IPS-NIHi11 (cell line): ENCODE data around the gene AFM.

ENCODE experiments used
- DNase-seq: peaks from one replicate; pipeline ENCODE4 v3.0.0; 2012; ENCODE audit warnings: mixed read lengths, low spot score

Gene AFM, protein sequence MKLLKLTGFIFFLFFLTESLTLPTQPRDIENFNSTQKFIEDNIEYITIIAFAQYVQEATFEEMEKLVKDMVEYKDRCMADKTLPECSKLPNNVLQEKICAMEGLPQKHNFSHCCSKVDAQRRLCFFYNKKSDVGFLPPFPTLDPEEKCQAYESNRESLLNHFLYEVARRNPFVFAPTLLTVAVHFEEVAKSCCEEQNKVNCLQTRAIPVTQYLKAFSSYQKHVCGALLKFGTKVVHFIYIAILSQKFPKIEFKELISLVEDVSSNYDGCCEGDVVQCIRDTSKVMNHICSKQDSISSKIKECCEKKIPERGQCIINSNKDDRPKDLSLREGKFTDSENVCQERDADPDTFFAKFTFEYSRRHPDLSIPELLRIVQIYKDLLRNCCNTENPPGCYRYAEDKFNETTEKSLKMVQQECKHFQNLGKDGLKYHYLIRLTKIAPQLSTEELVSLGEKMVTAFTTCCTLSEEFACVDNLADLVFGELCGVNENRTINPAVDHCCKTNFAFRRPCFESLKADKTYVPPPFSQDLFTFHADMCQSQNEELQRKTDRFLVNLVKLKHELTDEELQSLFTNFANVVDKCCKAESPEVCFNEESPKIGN

DNA sequence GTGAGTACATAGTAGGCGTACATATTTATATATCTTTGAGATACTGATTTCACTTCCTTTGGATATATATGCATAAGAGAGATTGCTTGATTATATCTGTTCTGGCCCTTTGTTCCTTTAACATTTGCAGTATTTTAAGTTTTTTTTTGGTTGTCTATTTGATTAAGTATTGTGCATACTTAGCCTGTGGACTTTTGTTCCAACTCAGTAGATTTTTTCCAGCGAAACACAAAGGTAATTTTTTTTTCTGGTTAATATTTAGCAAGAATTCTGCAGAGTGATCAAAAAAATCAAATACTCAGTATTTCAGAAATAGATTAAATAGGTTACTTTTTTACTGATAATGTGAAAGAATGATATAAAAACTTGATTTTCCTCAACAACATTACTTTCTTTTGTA lies at the start of gene AFM:
AFM (plus strand) TSS at position 388 of the 400 bp plus-strand sequence. CDS start 31 bp downstream, outside the sequence.
- no peak for DNase-seq

DNA sequence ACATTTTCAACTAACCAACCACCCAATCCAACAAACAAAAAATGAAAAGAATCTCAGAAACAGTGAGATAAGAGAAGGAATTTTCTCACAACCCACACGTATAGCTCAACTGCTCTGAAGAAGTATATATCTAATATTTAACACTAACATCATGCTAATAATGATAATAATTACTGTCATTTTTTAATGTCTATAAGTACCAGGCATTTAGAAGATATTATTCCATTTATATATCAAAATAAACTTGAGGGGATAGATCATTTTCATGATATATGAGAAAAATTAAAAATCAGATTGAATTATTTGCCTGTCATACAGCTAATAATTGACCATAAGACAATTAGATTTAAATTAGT lies 49.8 kb upstream of the AFM start:
- no peak for DNase-seq

DNA sequence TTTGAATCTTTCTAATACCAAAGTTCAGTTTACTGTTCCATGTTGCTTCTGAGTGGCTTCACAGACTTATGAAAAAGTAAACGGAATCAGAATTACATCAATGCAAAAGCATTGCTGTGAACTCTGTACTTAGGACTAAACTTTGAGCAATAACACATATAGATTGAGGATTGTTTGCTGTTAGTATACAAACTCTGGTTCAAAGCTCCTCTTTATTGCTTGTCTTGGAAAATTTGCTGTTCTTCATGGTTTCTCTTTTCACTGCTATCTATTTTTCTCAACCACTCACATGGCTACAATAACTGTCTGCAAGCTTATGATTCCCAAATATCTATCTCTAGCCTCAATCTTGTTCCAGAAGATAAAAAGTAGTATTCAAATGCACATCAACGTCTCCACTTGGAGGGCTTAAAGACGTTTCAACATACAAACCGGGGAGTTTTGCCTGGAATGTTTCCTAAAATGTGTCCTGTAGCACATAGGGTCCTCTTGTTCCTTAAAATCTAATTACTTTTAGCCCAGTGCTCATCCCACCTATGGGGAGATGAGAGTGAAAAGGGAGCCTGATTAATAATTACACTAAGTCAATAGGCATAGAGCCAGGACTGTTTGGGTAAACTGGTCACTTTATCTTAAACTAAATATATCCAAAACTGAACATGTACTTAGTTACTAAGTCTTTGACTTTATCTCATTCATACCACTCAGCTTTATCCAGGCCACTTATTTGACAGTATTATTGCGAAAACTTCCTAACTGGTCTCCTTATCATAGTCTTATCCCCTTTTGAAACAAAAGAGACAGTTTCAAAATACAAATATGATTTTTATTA lies 49.2 kb upstream of the AFM start:
- no peak for DNase-seq

DNA sequence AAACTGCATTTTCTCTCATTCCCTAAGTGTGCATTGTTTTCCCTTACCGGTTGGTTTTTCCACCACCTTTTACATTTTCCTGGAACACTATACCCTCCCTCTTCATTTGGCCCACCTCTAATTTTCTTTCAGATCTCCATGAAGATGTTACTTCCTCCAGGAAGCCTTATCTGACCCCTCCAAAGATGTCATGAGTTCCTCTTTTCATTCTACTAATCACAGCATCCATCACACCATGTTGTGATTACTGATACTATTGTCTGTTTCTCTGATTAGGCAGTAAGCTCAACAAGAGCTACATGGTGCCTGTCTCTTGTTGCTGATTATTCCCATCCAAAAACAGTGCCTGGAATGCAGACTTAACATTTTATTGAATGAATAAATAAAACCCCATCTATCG lies 48.4 kb upstream of the AFM start:
- no peak for DNase-seq

DNA sequence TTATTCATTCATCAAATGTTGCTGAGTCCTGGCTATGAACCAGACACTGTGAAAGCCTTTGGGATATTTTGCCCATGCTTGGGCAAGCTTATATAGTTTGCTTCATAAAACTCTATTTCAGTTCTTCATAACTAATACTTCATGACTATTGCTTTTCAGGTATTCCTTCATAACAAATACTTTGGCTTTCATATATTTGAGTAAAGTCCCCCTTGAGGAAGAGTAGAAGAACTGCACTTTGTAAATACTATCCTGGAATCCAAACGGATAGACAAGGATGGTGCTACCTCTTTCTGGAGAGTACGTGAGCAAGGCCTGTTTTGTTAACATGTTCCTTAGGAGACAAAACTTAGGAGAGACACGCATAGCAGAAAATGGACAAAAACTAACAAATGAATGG lies 47.2 kb upstream of the AFM start:
- DNase-seq = peak; percentile 48

DNA sequence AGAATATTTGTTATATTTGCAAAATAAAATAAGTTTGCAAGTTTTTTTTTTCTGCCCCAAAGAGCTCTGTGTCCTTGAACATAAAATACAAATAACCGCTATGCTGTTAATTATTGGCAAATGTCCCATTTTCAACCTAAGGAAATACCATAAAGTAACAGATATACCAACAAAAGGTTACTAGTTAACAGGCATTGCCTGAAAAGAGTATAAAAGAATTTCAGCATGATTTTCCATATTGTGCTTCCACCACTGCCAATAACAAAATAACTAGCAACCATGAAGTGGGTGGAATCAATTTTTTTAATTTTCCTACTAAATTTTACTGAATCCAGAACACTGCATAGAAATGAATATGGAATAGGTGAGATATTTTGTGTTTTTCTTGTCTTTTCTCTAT lies 45.6 kb upstream of the AFM start, which contains the start of gene AFP:
AFP (plus strand) TSS at position 238 of the 400 bp plus-strand sequence; CDS start at position 280, 42 bp downstream.
- DNase-seq = no peak

DNA sequence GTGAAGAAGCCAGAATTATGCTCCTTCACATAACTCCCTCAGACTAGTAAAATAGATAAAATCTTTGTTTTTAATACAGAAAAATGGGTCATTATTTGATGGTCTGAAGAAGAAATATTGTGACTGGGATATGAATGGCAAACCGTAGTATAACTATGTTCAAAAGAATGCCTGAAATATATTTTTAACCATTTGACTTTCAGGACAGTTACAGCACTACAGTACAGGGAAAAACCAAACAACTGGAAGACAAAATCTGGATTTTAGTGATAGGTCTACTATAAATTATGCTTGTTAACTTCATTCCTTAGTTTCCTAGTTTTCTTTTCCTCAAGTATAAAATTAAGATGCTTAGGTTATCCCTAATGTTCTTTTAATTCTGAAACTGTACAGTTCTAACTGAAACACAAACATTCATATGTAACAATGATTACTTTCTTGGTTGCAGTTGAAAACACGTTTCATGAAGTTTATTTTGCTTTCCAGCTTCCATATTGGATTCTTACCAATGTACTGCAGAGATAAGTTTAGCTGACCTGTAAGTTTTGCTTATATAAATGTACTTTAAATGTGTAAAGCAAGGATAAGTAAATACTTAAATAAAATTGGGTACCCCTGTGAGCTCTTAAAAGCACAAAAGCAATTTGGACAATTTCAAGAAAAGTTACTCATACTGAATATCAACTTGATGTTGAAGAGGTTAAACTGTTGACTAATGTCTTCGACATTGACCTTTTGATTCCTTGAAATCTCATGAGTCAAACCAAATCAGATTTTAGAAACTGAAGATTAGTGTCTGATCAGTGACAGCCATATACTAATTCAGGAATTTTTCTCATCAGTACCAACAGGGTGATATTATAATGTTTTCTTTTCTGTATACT lies 44.6 kb upstream of the AFM start:
- no peak for DNase-seq

DNA sequence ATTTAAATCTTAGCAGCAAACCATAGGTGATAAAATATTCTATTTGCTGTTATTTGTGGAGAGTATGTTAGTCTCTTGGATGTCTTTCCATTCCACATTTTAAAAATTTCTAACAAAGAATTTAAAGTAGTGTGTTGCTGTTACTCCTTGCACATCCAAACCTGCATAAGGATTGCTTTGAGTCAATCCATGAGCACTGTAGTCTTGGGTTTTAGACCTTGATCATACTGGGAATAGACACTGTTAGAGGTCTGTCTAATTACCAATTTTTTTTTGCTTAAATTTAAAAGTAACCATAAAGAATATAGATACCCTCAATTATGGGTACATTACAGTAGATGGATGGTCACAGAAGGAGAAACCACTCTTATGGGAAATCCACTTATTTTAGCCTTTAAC lies 44.0 kb upstream of the AFM start:
- no peak for DNase-seq

DNA sequence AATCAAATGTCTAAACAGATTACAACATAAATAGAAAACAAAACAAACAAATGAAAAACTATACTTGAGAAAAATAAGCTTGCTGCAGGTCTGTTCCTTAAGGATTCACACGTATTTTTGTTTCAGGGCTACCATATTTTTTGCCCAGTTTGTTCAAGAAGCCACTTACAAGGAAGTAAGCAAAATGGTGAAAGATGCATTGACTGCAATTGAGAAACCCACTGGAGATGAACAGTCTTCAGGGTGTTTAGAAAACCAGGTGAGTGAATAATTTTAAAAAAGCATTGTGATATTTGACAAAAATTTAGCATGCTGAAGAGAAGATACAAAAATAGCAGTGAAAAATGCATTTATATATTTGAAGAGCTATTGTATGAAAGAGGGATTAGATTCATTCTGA lies 43.5 kb upstream of the AFM start:
- no peak for DNase-seq

DNA sequence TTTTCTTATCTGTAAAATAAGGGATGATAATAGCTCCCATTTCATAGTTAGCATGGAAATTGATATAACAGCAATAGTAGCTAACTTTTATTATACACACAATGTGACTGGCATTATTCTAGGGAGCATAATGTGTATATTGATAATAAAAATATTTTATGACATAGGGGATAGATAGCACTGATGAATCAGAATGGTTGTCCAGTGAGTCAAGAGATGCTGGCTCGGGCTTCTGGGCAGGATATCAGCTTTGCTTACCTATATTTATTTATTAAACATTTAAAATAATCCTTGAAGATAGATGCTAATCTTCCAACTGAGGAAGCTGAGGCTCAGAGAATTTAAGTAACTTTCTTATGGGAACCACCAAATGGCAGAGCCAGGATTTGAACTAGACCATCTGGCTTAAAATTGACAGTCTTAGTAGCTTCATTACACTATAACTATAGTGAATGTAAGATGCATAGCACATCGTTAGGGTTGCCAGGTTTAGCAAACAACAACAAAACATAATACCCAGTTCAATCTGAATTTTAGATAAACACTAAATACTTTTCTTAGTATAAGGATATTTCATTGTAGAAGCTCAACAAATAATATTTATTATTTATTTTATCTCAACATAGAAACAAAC lies 42.8 kb upstream of the AFM start:
- no peak for DNase-seq

DNA sequence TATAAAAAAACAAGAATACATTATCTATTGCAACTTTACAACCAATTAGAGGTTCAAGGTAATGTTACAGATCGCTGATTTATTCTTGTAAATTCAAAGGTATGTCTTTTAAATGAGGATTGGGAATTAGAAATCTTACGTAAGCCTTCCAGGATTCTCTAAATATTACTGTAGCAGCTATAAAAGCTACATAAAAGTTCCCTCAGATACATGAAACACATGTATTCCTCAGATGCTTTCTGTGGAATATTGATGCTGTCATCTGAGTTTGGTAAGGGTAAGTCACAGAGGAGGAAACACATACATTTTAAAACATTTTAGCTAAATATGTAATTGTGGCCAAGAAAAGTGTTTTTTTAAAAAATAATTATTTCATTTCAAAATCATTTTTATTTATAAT lies 42.1 kb upstream of the AFM start:
- no peak for DNase-seq

DNA sequence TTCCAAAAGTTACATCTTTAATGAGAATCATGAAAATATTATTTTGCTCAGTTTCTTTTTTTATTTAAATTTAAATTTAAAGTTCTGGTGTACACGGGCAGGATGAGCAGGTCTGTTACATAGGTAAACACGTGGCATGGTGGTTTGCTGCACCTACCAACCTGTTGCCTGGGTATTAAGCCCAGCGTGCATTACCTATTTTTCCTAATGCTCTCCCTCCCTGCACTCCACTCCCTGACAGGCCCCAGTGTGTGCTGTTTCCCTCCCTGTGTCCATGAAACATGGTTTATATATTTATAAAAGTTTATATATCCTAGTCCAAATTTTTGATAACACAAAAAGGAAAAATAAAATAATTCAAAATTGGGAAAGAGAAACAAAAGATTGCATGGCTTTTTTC lies 41.6 kb upstream of the AFM start:
- no peak for DNase-seq

DNA sequence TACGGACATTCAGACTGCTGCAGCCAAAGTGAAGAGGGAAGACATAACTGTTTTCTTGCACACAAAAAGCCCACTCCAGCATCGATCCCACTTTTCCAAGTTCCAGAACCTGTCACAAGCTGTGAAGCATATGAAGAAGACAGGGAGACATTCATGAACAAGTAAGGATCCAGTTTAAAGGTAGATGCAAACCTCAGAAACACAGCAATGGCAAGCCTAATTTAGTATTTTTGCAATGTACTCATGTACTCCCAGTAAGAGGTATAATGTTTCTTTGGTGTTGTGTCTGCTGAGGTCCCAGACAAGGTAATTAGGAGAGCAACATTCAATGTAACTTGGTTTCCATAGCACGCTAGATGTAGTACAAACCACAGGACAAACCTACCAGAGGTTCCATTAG lies 40.9 kb upstream of the AFM start:
- no peak for DNase-seq

DNA sequence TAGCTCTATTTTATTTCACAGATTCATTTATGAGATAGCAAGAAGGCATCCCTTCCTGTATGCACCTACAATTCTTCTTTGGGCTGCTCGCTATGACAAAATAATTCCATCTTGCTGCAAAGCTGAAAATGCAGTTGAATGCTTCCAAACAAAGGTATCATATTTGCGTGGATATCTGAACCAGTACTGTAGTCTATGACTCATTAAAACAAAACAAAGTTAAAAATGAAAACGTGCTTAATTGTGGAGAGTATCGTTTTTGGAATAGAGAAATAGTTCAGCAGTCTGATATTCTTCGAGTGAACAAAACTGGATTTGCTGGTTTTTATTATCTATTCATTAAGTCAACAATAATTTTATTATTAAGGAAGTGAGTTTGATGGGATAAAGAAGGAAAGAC lies 39.3 kb upstream of the AFM start:
- DNase-seq = no peak

DNA sequence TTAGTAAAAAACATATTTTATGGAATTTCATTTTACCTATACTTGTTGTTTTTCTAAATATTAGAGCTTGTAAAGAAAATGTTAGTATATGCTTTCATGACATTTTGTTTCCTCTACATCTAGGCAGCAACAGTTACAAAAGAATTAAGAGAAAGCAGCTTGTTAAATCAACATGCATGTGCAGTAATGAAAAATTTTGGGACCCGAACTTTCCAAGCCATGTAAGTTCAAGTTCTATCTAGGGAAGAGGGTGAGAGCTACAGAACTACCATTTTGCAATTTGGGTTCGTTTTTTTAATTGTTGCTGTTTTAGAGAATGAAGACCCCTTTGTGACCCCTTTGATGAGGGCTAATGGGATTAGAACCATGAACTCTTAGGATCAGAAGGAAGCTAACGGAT lies 38.3 kb upstream of the AFM start:
- DNase-seq = no peak

DNA sequence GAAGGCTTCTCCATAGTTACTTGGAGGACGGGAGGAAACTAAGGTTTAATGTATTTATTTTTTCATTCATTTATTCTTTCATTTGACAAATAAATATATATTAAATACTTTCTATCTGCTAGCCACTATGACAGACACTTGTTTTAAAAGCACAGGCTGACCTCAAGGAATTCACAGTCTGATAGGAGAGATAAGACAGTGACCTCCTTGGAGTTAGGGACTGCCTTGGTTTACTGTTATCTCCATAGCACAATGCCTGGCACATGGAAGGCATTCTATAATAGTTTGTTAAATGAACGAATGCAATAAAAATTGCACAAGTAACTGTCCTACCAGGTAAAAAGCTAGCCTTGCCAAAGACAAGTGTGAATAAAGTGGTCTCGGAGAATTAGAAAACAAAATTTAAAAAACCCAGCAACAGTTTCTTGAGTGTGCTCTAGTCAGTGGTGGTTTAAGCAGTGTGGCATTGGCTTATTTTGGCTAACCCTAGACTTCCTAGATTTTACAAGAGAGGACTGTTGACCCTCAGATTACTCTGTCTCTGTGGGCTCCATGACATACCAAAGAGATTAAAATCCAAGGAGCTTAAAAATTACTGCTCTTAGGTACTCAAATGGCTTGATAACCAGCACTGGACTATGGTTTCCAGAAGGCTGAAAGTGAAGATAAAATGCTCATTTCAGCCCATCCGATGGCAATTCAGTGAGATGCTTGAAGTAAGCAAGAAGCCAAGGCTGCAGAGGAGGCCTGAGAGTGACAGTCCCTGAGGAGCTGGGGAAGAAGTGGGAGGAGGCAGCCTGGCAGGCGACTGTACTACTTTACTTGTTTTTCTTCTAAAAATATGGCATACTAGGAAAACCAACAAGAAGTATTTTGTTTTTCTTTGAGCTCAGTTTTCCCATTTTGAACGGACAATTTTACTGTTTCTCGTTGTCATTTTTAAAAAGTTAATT lies 35.9 kb upstream of the AFM start:
- DNase-seq = no peak

DNA sequence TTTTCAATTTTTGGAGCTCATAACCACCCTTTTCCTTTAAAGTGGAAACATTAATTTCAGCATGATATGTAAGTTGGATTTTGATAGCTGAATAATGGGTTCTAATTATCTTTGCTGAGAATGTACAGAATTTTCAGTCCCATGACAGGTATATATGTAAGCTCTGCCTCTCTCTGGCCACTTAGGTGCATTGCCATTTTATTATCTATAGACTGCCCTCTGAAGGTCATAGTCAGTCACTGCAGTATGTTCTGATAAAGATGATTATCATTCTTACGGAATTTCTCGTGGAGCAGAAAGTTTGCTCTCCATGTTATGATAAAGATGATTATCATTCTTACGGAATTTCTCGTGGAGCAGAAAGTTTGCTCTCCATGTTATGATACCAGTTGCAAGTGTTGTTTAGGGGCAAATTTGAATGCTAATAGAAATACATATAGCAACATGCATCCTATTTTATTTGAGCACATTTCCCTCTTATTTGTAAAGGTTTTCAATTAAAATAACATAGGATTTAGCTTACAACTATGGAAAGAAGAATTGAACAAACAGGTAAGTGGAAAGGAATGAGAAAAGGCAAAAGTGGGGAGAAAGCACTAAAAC lies 35.1 kb upstream of the AFM start:
- DNase-seq = peak; percentile 43

DNA sequence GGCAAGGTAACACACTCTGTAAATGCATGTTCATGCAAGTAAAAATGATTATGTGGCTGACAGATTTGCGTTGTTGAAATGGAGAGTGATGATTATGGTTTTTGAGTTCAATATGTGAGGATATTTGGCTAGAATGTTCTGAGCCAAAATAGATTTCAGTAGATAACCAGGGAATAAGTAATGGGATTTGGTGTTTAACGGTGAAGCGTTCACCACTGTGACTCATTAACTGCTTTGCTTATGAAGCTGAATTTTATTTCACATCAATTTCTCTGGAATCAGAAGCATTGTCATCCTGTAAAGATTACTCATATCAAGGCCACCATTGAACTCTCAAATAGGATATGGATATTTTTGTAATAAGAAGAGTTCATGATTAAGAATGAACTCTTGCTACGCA lies 33.9 kb upstream of the AFM start:
- no peak for DNase-seq

DNA sequence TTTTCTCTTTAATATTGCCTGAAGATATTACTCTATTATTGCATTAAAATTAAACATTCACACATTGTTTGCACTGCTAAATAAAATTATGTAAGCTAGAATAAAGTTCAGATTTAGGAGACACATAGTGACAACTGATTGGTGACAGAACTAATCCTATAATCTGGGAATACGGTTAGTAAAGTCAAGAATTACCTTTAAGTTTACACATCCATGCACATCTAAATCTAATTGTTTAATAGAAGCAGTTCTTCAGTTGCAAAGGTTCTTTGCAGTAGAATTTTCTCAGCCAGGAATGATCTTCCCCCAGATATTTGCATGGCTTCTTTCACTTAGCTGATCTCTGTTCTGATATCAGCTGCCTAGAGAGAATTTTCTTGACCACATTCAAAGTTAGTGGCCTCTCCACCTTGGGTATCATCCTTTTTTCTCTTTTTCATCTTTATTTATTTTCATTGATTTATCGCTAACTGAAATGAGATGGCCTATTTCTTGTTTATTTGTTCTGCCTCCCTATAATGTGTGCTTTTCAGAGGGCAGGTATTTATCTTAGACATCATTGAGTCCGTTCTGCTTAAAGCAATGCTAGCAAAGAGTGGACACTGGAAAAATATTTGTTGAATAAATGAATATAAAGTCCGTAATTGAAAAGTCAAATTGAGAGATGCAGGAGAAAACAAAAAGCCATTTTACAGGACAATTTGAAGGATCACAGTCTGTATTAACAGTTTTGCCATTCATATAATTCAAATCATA lies 32.9 kb upstream of the AFM start:
- no peak for DNase-seq
